ENCODE data around the gene KIR3DL3. TPM values are rescaled to one million over a fixed set of nuclear protein-coding genes. Genes with fewer than 3 reads are reported as not detected.

KIR3DL3 gene
- polyA plus RNA-seq, 2 of the 4 experiments (the other 2 are of a cell fraction): not detected

DNA sequence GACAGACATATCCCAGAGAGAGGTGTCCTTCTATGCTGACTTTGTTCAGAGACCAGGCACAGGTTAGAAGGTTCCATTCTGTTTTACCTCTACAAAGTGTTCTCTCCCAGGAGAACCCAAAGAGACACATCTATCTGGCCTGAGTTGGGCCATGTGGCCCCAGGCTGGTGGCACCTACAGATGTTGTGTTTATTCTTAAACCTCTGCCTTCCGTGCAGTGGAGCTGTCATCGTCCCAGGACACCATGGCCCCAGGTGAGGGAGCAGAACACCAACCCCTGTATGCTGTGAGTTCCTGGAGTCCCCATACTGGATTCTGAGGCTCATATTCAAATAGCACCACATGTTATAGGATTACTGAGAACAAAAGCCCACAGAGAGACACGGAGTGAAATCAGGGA is 3.9 kb downstream of the KIR3DL3 start:
- Histone ChIP-seq H3K27ac (no peak overlapping the region), H3K4me2 (no peak overlapping the region), H3K9me3 (peaks cover 4% of the 10 kb centered on the region; the same call in 2 of the 3 replicates), H3K4me3 (no peak overlapping the region), H3K4me1 (no peaks in the 10 kb centered on the region)
- ChIA-PET CTCF (no interaction called here), POLR2A (no interaction called here)
- DNase-seq (ENCODE audit: low read depth in 1 of 2, low spot score in 1 of 2): no peak
- FAIRE-seq: no peak
- TF ChIP-seq KDM5A (IDR thresholded peaks at IDR 0.05) (no peak), NR3C1 (IDR thresholded peaks at IDR 0.05) (no peak), CEBPB (IDR thresholded peaks at IDR 0.05) (no peak), RCOR1 (IDR thresholded peaks at IDR 0.05; ENCODE audit: low read depth, low read length) (no peak), RARB (CRISPR knock-in tag; IDR thresholded peaks at IDR 0.05) (no peak), HOXB13 (CRISPR knock-in tag; IDR thresholded peaks at IDR 0.05; ENCODE audit: low read depth) (no peak), ESRRA (IDR thresholded peaks at IDR 0.05; ENCODE audit: borderline replicate concordance, low read length) (no peak)
- TF ChIP-seq, protein P1, sequence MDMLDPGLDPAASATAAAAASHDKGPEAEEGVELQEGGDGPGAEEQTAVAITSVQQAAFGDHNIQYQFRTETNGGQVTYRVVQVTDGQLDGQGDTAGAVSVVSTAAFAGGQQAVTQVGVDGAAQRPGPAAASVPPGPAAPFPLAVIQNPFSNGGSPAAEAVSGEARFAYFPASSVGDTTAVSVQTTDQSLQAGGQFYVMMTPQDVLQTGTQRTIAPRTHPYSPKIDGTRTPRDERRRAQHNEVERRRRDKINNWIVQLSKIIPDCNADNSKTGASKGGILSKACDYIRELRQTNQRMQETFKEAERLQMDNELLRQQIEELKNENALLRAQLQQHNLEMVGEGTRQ (IDR thresholded peaks at IDR 0.05): no peak
- TF ChIP-seq, protein P2, sequence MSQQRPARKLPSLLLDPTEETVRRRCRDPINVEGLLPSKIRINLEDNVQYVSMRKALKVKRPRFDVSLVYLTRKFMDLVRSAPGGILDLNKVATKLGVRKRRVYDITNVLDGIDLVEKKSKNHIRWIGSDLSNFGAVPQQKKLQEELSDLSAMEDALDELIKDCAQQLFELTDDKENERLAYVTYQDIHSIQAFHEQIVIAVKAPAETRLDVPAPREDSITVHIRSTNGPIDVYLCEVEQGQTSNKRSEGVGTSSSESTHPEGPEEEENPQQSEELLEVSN (IDR thresholded peaks at IDR 0.05; ENCODE audit: borderline replicate concordance, low read depth): no peak
- no peak for ATAC-seq
- 2% methylated on average over 3 of the region's 3 CpGs for WGBS (ENCODE audit: missing lambda C conversion rate)

DNA sequence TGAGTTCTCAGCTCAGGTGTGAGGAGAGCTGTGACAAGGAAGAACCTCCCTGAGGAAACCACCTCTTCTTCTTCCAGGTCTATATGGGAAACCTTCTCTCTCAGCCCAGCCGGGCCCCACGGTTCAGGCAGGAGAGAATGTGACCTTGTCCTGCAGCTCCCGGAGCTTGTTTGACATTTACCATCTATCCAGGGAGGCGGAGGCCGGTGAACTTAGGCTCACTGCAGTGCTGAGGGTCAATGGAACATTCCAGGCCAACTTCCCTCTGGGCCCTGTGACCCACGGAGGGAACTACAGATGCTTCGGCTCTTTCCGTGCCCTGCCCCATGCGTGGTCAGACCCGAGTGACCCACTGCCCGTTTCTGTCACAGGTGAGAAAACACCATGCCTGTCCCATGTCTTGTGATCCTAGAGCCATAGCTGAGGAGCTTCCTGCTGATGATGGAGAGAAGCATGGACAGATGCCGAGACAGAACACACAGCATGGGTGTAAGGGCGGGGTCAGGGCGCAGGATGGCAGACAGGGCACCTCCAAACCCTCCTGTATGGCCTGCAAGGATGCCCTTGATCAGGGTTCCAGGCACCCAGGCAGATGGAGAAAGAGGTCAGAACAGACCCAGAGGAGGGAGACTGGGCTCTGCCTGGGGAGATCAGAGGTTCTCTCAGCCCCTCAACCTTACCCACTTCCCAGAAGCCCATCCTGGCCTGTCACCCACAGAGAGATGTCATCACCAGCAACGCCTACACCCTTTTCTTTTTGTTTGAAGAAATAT is 5.4 kb downstream of the KIR3DL3 start:
- ChIA-PET CTCF (no interaction called here), POLR2A (no interaction called here)
- H3K9me3 ChIP-seq: no peaks in the 10 kb centered on the region; the same call in 1 of the 3 replicates
- DNase-seq (ENCODE audit: low read depth in 1 of 2, low spot score in 1 of 2) (no peak), FAIRE-seq (no peak), ATAC-seq (no peak)
- WGBS (ENCODE audit: missing lambda C conversion rate): 1% methylated on average over 14 of the region's 15 CpGs
- TF ChIP-seq CBX2 (IDR thresholded peaks at IDR 0.05; ENCODE audit: borderline replicate concordance, low read depth) (no peak), MYC (IDR thresholded peaks at IDR 0.05; ENCODE audit: borderline replicate concordance, low read length) (no peak), EP300 (IDR thresholded peaks at IDR 0.05) (no peak), FOXS1 (CRISPR knock-in tag; IDR thresholded peaks at IDR 0.05) (no peak), RCOR1 (IDR thresholded peaks at IDR 0.05; ENCODE audit: low read depth, low read length) (no peak), TP53 (CRISPR knock-in tag; IDR thresholded peaks at IDR 0.05) (no peak), EHMT2 (IDR thresholded peaks at IDR 0.05; ENCODE audit: low read depth) (no peak), CEBPB (IDR thresholded peaks at IDR 0.05) (no peak), HOXA7 (CRISPR knock-in tag; IDR thresholded peaks at IDR 0.05) (no peak)
- no peak overlapping the region for H3K4me3 ChIP-seq
- H3K4me1 ChIP-seq: no peaks in the 10 kb centered on the region
- no peak overlapping the region for H3K4me2 ChIP-seq
- H3K27ac ChIP-seq: no peak overlapping the region

DNA sequence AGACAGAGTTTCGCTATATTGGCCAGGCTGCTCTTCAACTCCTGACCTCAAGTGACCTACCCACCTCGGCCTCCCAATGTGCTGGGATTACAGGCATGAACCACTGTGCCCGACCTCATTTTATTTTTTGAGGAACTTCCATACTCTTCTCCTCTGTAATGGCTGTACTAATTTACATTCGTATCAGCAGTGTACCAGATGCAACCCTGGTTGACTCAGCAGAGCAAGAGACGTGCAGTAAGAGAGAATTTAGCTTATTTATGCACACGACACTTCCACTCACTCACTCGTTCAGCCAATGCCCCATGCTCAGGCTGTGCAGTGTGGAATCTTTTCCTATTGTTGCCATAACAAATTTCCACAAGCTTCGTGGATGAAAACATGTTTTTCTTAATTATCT is 6.9 kb downstream of the KIR3DL3 start:
- no peak overlapping the region for H3K27ac ChIP-seq
- 2% methylated on average over 8 of the region's 8 CpGs for WGBS (ENCODE audit: missing lambda C conversion rate)
- DNase-seq (ENCODE audit: low read depth in 1 of 2, low spot score in 1 of 2) (no peak), FAIRE-seq (no peak), ATAC-seq (no peak)
- no peaks in the 10 kb centered on the region for H3K4me1 ChIP-seq
- ChIA-PET POLR2A (interaction anchor here (0.6 kb wide), 1 partner anchor 626 kb away, joined by 4 read pairs; no protein-coding TSS in a partner anchor), CTCF (no interaction called here)
- H3K9me3 ChIP-seq: no peaks in the 10 kb centered on the region; the same call in 1 of the 3 replicates
- H3K4me2 ChIP-seq: no peak overlapping the region
- H3K4me3 ChIP-seq: no peak overlapping the region
- TF ChIP-seq MAZ (IDR thresholded peaks at IDR 0.05; ENCODE audit: borderline replicate concordance, low read depth, low read length) (no peak), EP300 (IDR thresholded peaks at IDR 0.05) (no peak), KDM5A (IDR thresholded peaks at IDR 0.05) (no peak), ZFP36 (IDR thresholded peaks at IDR 0.05; ENCODE audit: borderline replicate concordance, partially characterized antibody) (no peak), HOXB5 (CRISPR knock-in tag; IDR thresholded peaks at IDR 0.05) (no peak), TP53 (CRISPR knock-in tag; IDR thresholded peaks at IDR 0.05) (no peak)
- TF ChIP-seq, protein P3, sequence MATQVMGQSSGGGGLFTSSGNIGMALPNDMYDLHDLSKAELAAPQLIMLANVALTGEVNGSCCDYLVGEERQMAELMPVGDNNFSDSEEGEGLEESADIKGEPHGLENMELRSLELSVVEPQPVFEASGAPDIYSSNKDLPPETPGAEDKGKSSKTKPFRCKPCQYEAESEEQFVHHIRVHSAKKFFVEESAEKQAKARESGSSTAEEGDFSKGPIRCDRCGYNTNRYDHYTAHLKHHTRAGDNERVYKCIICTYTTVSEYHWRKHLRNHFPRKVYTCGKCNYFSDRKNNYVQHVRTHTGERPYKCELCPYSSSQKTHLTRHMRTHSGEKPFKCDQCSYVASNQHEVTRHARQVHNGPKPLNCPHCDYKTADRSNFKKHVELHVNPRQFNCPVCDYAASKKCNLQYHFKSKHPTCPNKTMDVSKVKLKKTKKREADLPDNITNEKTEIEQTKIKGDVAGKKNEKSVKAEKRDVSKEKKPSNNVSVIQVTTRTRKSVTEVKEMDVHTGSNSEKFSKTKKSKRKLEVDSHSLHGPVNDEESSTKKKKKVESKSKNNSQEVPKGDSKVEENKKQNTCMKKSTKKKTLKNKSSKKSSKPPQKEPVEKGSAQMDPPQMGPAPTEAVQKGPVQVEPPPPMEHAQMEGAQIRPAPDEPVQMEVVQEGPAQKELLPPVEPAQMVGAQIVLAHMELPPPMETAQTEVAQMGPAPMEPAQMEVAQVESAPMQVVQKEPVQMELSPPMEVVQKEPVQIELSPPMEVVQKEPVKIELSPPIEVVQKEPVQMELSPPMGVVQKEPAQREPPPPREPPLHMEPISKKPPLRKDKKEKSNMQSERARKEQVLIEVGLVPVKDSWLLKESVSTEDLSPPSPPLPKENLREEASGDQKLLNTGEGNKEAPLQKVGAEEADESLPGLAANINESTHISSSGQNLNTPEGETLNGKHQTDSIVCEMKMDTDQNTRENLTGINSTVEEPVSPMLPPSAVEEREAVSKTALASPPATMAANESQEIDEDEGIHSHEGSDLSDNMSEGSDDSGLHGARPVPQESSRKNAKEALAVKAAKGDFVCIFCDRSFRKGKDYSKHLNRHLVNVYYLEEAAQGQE (IDR thresholded peaks at IDR 0.05): no peak
- TF ChIP-seq, protein P4, sequence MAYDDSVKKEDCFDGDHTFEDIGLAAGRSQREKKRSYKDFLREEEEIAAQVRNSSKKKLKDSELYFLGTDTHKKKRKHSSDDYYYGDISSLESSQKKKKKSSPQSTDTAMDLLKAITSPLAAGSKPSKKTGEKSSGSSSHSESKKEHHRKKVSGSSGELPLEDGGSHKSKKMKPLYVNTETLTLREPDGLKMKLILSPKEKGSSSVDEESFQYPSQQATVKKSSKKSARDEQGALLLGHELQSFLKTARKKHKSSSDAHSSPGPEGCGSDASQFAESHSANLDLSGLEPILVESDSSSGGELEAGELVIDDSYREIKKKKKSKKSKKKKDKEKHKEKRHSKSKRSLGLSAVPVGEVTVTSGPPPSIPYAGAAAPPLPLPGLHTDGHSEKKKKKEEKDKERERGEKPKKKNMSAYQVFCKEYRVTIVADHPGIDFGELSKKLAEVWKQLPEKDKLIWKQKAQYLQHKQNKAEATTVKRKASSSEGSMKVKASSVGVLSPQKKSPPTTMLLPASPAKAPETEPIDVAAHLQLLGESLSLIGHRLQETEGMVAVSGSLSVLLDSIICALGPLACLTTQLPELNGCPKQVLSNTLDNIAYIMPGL (CRISPR knock-in tag; IDR thresholded peaks at IDR 0.05; ENCODE audit: borderline replicate concordance): no peak
- TF ChIP-seq, protein P5, sequence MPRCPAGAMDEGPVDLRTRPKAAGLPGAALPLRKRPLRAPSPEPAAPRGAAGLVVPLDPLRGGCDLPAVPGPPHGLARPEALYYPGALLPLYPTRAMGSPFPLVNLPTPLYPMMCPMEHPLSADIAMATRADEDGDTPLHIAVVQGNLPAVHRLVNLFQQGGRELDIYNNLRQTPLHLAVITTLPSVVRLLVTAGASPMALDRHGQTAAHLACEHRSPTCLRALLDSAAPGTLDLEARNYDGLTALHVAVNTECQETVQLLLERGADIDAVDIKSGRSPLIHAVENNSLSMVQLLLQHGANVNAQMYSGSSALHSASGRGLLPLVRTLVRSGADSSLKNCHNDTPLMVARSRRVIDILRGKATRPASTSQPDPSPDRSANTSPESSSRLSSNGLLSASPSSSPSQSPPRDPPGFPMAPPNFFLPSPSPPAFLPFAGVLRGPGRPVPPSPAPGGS (IDR thresholded peaks at IDR 0.05): no peak
- TF ChIP-seq, protein P6, sequence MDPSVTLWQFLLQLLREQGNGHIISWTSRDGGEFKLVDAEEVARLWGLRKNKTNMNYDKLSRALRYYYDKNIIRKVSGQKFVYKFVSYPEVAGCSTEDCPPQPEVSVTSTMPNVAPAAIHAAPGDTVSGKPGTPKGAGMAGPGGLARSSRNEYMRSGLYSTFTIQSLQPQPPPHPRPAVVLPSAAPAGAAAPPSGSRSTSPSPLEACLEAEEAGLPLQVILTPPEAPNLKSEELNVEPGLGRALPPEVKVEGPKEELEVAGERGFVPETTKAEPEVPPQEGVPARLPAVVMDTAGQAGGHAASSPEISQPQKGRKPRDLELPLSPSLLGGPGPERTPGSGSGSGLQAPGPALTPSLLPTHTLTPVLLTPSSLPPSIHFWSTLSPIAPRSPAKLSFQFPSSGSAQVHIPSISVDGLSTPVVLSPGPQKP (IDR thresholded peaks at IDR 0.05; ENCODE audit: low read depth, low read length): no peak
